ENCODE results near the gene GSS.
A peak's percentile ranks its signal among the peaks of the same experiment; 100 is the strongest.

Gene GSS

DNA sequence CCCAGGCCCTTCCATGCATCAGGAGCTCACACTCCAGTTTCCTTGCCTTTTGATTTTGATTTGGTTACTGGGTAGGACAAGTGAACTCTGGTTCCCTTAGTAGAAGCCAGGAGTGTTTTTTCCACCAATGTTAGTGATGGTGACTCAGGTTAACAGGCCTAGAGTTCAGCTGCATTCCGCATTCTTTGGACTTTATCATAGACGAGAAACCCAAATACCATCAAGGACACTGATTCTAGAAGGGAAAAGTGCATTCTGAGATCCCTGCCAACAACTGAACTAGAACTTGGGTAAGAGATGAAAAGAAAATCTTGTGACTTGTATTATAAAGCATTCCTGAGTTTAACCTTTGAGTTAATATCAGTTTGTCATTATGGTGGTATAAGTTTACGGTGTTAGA lies 8.9 kb downstream of the GSS start:
- H3K27ac Mint-ChIP-seq, result no peak overlapping the region
- no peaks in the 10 kb centered on the region for H3K9me3 Mint-ChIP-seq
- H3K4me3 Mint-ChIP-seq, result no peak overlapping the region
- H3K27me3 Mint-ChIP-seq, result no peaks in the 10 kb centered on the region
- H3K4me1 Mint-ChIP-seq, result no peaks in the 10 kb centered on the region
- peaks cover 10% of the 10 kb centered on the region for H3K36me3 Mint-ChIP-seq

DNA sequence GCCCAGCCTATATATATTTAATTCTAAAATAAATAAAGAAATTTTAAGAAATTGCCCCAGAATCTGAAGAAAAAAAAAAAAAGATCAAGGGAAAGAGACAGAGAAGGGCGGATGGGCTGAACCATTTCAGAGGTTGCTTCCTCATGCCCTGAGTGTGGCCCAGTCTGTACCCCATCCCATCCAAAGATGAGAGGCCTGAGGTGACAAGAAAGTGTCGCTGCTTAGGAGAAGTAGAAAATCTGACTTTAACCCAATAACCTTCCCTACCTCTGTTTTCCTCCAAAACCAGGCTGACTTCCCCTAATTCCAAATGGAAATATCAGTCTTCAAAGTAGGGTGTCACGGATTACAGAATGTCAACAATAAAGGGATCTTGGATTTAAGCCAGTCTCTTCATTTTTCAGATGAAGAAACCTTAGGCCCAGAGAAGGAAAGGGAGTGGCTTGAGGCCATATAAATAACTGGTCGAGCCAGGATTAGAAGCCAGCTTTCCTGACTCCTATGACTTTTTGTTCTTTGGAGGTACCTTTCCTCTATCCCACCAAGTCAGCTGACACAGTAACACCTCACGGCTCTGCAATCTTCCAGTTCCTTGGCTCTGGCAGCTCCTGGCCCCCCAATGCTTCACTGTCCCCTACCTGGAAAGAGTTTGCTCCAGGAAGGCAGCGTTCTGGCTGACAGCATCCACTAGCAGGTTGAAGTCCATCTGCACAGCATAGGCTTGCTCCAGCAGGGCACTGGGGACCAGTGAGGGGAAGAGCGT lies 10.1 kb downstream of the GSS start:
- no peaks in the 10 kb centered on the region for H3K27me3 Mint-ChIP-seq
- peaks cover 10% of the 10 kb centered on the region for H3K36me3 Mint-ChIP-seq
- no peaks in the 10 kb centered on the region for H3K4me1 Mint-ChIP-seq
- H3K9me3 Mint-ChIP-seq, result no peaks in the 10 kb centered on the region
- no peak overlapping the region for H3K27ac Mint-ChIP-seq
- no peak overlapping the region for H3K4me3 Mint-ChIP-seq

DNA sequence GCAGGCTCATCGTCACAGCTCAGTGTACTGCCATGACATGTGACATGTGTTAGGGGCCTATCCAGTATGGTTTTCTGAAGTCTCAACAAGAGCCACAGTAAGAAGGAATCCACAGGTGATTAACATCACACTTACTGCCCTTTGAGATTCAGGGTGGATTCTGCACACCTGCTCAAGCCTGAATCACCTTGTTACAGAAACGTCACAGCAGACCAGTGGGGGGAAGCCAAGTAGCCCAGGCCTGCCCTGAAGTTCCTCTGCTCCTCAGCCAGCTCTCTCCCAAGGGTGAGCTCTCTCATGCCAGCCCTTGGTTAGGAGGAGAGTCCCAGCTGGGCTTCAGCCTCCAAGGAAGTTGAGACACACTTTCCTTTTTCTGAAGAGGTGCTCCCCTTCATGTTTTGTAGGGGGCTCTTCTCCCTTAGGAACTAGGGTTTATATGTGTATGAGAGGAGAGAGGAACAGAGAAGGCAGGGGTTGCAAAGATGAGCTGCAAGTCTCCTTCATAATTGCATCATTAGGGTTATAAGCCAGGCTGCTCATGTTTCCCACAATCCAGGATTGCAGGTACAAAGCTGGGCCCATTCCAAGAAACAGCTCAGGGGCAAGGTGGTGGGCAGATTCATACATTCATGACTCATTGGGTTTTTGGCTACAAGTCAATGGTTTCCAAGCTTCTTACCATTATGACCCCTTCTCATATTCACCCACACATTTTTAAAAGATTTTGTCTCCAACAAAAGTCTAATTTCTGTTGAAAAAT lies 11.6 kb downstream of the GSS start:
- Mint-ChIP-seq H3K27me3 (no peaks in the 10 kb centered on the region), H3K36me3 (peaks cover 6% of the 10 kb centered on the region), H3K27ac (no peak overlapping the region), H3K9me3 (no peaks in the 10 kb centered on the region), H3K4me3 (no peak overlapping the region), H3K4me1 (no peaks in the 10 kb centered on the region)

DNA sequence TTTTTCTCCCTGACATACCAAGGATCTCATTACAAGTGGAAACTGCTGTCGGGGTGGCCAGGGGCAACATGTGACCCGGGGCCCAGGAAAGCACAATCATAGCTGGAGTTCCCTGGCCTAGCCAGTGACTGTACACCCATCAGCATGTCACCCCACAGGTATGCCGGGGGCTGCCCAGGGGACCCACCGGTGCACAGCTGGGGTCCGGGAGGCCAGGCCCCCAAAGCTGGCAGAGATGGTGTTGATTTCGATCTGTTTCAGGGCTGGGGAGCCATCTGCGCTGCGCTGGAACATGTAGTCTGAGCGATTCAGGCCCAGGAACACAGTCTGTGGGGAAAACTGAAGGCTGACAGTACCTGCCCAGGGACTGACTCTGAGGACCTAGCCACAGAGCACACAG lies 13.3 kb downstream of the GSS start:
- H3K4me3 Mint-ChIP-seq, result no peak overlapping the region
- H3K9me3 Mint-ChIP-seq, result no peaks in the 10 kb centered on the region
- no peak overlapping the region for H3K27ac Mint-ChIP-seq
- H3K4me1 Mint-ChIP-seq, result no peaks in the 10 kb centered on the region
- H3K27me3 Mint-ChIP-seq, result no peaks in the 10 kb centered on the region
- H3K36me3 Mint-ChIP-seq, result peaks cover 6% of the 10 kb centered on the region

DNA sequence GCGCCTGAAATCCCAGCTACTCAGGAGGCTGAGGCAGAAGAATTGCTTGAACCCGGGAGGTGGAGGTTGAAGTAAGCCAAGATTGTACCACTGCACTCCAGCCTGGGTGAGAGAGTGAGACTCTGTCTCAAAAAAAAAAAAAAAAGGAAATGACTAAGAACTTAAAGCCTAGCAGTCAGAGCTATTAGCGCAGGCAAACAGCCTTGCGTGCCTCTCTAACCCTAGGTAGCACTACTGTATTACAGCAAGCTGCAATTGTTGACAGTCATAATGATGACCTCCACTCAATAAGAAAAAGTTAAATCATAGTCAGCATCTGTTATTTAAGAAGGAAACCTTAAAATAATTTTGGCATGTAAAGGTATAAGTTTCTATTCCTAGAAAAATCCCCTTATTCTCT lies 14.4 kb downstream of the GSS start:
- H3K27me3 Mint-ChIP-seq, result no peaks in the 10 kb centered on the region
- H3K36me3 Mint-ChIP-seq, result peaks cover 8% of the 10 kb centered on the region
- H3K9me3 Mint-ChIP-seq, result no peaks in the 10 kb centered on the region
- H3K4me1 Mint-ChIP-seq, result no peaks in the 10 kb centered on the region
- no peak overlapping the region for H3K4me3 Mint-ChIP-seq
- no peak overlapping the region for H3K27ac Mint-ChIP-seq

DNA sequence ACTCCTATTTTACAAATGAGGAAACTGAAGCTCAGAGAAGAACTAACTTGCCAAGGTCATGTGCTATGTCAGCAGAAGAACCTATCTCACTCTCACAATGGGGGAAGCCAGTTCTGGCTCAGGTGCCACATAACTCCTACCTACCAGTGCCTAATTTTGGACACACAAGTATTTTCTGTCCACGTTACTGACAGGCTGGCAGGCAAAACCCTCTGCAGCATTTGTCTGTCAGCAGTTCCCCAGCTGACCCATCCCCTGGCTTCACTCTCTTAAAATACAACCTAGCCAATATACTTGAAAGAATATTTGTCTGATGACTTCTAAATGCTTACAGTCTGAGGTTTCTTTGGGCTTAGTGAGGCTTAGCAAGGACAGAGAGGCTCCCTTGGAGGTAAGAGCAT lies 15.5 kb downstream of the GSS start:
- H3K4me3 Mint-ChIP-seq, result no peak overlapping the region
- H3K4me1 Mint-ChIP-seq, result no peaks in the 10 kb centered on the region
- H3K27me3 Mint-ChIP-seq, result no peaks in the 10 kb centered on the region
- H3K36me3 Mint-ChIP-seq, result peaks cover 7% of the 10 kb centered on the region
- no peak overlapping the region for H3K27ac Mint-ChIP-seq
- H3K9me3 Mint-ChIP-seq, result no peaks in the 10 kb centered on the region

DNA sequence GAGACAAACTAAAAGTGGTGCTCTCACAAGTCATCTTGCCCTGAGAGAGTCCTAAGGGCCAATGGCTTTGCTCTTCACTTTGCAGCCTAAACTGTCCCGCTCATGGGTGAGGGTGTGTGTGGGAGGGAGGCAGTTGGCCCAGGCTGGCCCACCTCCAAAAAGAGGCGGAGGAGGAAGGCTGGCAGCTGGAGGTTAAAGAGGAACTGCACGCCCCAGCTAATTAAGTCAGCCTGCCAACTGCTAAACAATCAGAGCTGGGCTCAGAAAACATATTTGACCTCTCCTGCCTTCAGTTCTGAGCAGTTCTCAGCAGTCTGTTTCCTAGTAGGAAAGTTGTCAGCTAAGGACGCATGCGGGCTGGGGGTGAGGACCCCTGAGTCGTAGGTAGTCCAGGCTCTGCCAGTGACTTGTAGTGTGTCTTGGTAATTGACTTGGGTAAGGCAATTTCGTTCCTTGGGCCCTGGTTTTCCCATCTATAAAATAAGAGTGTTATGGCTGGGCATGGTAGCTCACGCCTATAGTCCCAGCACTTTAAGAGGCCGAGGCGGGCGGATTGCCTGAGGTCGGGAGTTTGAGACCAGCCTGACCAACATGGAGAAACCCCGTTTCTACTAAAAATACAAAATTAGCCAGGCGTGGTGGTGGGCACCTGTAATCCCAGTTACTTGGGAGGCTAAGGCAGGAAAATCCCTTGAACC lies 17.0 kb downstream of the GSS start:
- no peaks in the 10 kb centered on the region for H3K27me3 Mint-ChIP-seq
- no peaks in the 10 kb centered on the region for H3K9me3 Mint-ChIP-seq
- H3K36me3 Mint-ChIP-seq, result peaks cover 10% of the 10 kb centered on the region
- no peak overlapping the region for H3K4me3 Mint-ChIP-seq
- no peaks in the 10 kb centered on the region for H3K4me1 Mint-ChIP-seq
- no peak overlapping the region for H3K27ac Mint-ChIP-seq

DNA sequence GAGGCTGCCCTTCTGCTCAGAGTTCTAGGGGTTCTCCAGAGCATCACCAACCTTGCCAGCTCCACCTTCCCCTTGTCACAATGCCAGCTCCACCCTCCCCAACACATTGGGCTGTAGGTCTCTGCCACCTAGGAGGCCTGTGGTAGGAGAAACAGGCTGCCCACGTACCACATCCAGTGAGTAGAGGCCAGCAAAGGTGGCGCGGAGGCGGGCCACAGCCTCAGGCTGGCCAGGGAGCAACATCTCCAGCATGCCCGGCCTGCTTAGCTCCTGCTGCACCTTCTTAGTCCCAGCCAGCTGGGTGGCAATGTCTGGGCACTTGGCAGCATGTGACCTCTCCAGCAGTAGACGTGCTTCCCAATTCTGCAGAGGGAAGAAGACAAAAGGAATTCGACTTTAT lies 23.8 kb downstream of the GSS start:
- Mint-ChIP-seq H3K27me3 (no peaks in the 10 kb centered on the region), H3K4me3 (no peak overlapping the region), H3K4me1 (no peaks in the 10 kb centered on the region), H3K9me3 (no peaks in the 10 kb centered on the region), H3K27ac (no peak overlapping the region), H3K36me3 (peaks cover 20% of the 10 kb centered on the region)

DNA sequence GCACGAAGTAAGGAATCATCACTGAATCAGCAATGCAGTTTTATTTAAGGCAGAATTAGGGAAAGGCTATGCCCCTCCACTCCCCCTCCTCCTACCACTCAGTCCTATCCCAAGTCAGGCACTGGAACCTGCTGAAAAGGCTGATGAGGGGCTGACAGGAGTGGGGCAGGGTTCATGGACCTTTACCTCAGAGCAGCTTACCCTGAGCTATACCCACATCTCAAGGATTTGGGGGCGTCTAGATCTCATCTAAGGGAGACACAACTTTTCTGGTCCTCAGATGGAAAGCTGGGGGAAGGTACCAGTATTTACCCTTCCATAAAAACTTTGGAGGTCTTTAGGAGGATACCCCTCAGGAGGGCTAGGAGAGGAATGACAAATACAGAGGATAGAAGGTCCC lies 27.2 kb downstream of the GSS start:
- H3K27ac Mint-ChIP-seq, result no peak overlapping the region
- H3K4me3 Mint-ChIP-seq, result no peak overlapping the region
- H3K36me3 Mint-ChIP-seq, result peaks cover 13% of the 10 kb centered on the region
- H3K4me1 Mint-ChIP-seq, result peaks cover 5% of the 10 kb centered on the region
- no peaks in the 10 kb centered on the region for H3K27me3 Mint-ChIP-seq
- no peaks in the 10 kb centered on the region for H3K9me3 Mint-ChIP-seq

DNA sequence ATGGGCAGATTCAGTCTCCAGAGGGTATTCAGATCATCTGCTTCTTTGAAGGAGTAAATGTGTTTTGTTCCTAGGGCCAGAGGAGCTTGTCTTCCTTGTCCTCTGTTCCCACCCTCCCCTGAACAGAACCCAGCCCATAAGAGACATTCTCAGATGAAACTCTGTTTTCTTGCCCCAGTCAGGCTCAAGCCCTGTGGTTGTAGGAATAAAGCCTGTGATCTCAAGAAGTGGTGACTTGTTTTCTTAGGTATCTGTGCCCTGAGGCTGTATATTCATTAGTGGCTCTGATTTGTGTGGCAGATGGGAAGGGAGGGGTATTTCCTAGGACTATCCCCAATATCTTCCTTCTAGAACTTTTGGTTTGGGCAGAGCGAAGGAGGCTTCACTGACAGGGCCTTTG lies 27.9 kb downstream of the GSS start:
- H3K9me3 Mint-ChIP-seq, result no peaks in the 10 kb centered on the region
- peaks cover 5% of the 10 kb centered on the region for H3K4me1 Mint-ChIP-seq
- H3K4me3 Mint-ChIP-seq, result no peak overlapping the region
- H3K27me3 Mint-ChIP-seq, result no peaks in the 10 kb centered on the region
- no peak overlapping the region for H3K27ac Mint-ChIP-seq
- peaks cover 13% of the 10 kb centered on the region for H3K36me3 Mint-ChIP-seq

DNA sequence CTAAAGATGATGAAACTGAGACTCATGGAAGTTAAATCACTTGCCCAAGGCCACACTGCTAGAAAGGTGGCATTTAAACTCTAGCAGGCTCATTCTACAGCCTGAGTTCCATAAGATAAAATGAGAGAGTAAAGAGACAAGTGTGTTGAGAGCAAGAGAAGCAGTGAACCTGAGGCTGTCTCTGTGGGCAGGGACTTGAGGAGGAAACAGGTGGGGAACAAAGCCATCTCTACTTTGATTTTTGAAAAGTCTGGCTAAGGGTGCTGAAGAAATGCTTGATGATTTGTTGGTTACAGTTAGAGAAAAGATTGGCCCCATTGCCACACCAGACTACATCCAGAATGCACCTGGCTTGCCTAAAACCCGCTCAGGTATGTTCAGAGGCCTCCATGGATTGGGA lies 29.0 kb downstream of the GSS start:
- no peak overlapping the region for H3K4me3 Mint-ChIP-seq
- H3K27ac Mint-ChIP-seq, result peak overlapping the region; percentile 4
- peaks cover 8% of the 10 kb centered on the region for H3K36me3 Mint-ChIP-seq
- H3K27me3 Mint-ChIP-seq, result no peaks in the 10 kb centered on the region
- H3K9me3 Mint-ChIP-seq, result no peaks in the 10 kb centered on the region
- H3K4me1 Mint-ChIP-seq, result peaks cover 5% of the 10 kb centered on the region

DNA sequence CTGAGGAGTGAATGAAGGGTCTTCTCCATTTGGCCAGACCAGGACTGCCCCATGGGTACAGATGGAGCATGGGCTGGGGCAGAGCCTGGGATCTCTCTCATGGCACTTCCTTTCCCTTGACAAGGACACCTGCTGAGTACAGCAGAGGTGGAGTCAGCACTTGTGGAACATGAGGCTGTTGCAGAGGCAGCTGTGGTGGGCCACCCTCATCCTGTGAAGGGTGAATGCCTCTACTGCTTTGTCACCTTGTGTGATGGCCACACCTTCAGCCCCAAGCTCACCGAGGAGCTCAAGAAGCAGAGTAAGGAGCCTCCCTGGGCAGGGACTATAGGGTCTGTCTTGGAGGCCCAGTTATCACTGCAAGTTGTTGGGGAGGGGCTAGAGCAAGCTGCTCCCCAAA lies 29.6 kb downstream of the GSS start:
- peaks cover 5% of the 10 kb centered on the region for H3K4me1 Mint-ChIP-seq
- H3K27ac Mint-ChIP-seq, result no peak overlapping the region
- H3K36me3 Mint-ChIP-seq, result peaks cover 8% of the 10 kb centered on the region
- H3K27me3 Mint-ChIP-seq, result no peaks in the 10 kb centered on the region
- no peak overlapping the region for H3K4me3 Mint-ChIP-seq
- no peaks in the 10 kb centered on the region for H3K9me3 Mint-ChIP-seq

DNA sequence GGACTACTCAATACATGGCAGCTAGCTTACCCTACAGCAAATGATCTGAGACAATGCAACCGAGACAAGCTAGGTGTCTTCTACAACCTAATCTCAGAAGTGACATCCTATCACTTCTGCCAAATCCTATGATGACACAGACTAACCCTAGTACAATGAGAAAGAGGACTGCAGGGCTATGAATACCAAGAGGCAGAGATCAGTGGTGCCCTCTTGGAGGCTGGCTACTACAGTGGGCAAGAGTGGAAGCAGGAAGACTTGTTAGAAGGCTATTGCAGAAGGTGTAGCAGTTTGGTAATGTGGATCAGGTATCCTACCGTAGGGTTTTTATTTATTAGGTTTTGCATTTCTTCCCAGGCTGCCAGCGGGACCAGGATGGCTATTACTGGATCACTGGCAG lies 30.3 kb downstream of the GSS start:
- no peak overlapping the region for H3K4me3 Mint-ChIP-seq
- H3K27me3 Mint-ChIP-seq, result no peaks in the 10 kb centered on the region
- no peaks in the 10 kb centered on the region for H3K9me3 Mint-ChIP-seq
- H3K27ac Mint-ChIP-seq, result no peak overlapping the region
- H3K36me3 Mint-ChIP-seq, result peaks cover 3% of the 10 kb centered on the region
- peaks cover 5% of the 10 kb centered on the region for H3K4me1 Mint-ChIP-seq

DNA sequence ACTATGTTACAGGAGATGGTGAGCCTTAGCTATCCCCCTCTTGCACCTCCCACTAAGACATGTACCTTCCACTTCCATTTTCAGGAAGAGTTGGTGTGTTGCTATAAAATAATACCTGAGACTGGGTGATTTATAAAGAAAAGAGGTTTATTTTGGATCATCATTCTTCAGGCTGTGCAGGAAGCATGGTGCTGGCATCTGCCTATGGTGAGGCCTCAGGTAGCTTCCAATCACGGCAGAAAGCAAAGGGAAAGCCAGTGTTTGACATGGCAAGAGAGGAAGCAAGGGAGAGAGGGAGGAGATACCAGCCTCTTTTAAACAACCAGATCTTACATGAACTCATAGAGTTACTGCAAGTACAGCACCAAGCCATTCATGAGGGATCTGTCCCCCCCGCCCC lies 32.2 kb downstream of the GSS start:
- Mint-ChIP-seq H3K4me1 (peaks cover 13% of the 10 kb centered on the region), H3K4me3 (no peak overlapping the region), H3K9me3 (no peaks in the 10 kb centered on the region), H3K36me3 (peaks cover 4% of the 10 kb centered on the region), H3K27ac (no peak overlapping the region), H3K27me3 (no peaks in the 10 kb centered on the region)

DNA sequence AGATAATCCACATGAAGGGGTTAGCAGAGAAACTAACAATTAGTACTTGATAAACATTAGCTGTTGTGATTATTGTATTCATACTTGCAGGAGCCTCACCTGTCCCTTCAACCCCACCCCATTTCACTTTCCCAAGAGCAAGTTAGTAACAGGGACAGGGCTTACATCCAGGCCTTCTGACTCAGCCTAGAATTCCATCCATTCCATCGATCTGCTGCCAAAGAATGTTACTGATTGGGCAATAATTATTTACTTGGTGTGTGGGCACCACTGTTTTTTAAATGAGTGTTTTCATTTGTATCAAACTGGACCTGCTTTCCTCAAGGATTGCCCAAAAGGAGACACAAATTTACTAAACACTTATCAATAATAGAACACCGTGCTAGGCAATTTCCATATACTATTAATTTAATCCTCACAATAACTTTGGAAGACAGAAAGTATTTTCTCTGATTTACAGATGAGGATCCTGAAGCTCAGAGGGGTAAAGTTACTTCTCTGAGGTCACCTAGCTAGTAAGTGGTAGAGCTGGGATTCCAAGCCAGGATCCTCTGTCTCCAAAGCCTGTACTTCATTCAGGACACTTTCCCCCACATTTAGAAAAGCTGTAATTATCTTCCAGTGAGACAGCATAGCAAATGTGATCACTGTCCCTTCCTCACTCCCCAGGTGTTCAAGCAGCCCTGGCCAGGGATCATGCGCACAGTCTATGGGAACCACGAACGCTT lies 32.8 kb downstream of the GSS start:
- no peak overlapping the region for H3K4me3 Mint-ChIP-seq
- no peaks in the 10 kb centered on the region for H3K27me3 Mint-ChIP-seq
- H3K36me3 Mint-ChIP-seq, result peaks cover 7% of the 10 kb centered on the region
- no peaks in the 10 kb centered on the region for H3K9me3 Mint-ChIP-seq
- peaks cover 19% of the 10 kb centered on the region for H3K4me1 Mint-ChIP-seq
- H3K27ac Mint-ChIP-seq, result no peak overlapping the region
